GM12891 (cell line): ENCODE results near the gene MBOAT7.

Experiments
- DNase-seq: peaks from one replicate; pipeline ENCODE4 v3.0.0; 2011; ENCODE audit warnings: low spot score; ENCODE audit not compliant: insufficient read length
- FAIRE-seq: peaks from 2 replicates; lab custom pipeline; 2011; peaks lifted over from hg19 to GRCh38; lab: Jason Lieb, UNC
- PAX5 ChIP-seq: IDR thresholded peaks from 2 replicates; pipeline ENCODE4 v1.6.1; 2011; ENCODE audit warnings: low read length, moderate library complexity, mild to moderate bottlenecking; ENCODE audit not compliant: insufficient read depth, severe bottlenecking
- POLR2A ChIP-seq: IDR thresholded peaks from 2 replicates; pipeline ENCODE4 v1.6.1; 2011; ENCODE audit warnings: low read depth, low read length, control low read depth
- POLR2AphosphoS5 ChIP-seq: IDR thresholded peaks from 2 replicates; pipeline ENCODE4 v1.6.1; 2011; ENCODE audit warnings: low read depth, low read length, control low read depth
- POU2F2 ChIP-seq: IDR thresholded peaks from 2 replicates; pipeline ENCODE4 v1.6.1; 2011; ENCODE audit warnings: low read depth, mild to moderate bottlenecking, control low read depth, low read length, moderate library complexity
- SPI1 ChIP-seq: IDR thresholded peaks from 2 replicates; pipeline ENCODE4 v1.6.1; 2011; ENCODE audit warnings: low read depth, low read length, control low read depth
- TAF1 ChIP-seq: IDR thresholded peaks from 2 replicates; pipeline ENCODE4 v1.6.1; 2011; ENCODE audit warnings: low read depth, low read length, control low read depth

Gene MBOAT7

GRCh38 chr19:54159352-54160181 lies 29.8 kb downstream of the MBOAT7 start, which contains the start of gene LENG1:
Gene LENG1, minus strand, starts transcription at chr19:54159721. Its CDS starts 26 bp downstream, at chr19:54159695.
- DNase-seq (peak; percentile 96), FAIRE-seq (peak; percentile 100)
- TF ChIP-seq PAX5 = no peak
- TF ChIP-seq SPI1 = no peak
- TF ChIP-seq POLR2A = peak; percentile 82
- TF ChIP-seq TAF1 = peak; percentile 78
- peak; percentile 94 for TF ChIP-seq POLR2AphosphoS5
- TF ChIP-seq POU2F2 = peak; percentile 78; the same call in 1 of the 2 replicates

GRCh38 chr19:54158812-54159351 lies 30.5 kb downstream of the MBOAT7 start:
- DNase-seq = no peak
- FAIRE-seq = no peak
- TF ChIP-seq SPI1 (peak; percentile 44; the same call in 1 of the 2 replicates), POLR2A (no peak), POU2F2 (peak; percentile 8; the same call in 1 of the 2 replicates)

- DNase-seq (no peak), FAIRE-seq (peak; percentile 9)
- TF ChIP-seq POLR2AphosphoS5 = no peak
- no peak for TF ChIP-seq PAX5
- TF ChIP-seq POLR2A = no peak
- TF ChIP-seq TAF1 = no peak
- no peak for TF ChIP-seq SPI1
- TF ChIP-seq POU2F2 = no peak
Measured at GRCh38 chr19:54156953-54157352, 32.4 kb downstream of the MBOAT7 start.

- TF ChIP-seq PAX5 (no peak), POU2F2 (no peak), POLR2AphosphoS5 (no peak), TAF1 (no peak), POLR2A (peak; percentile 27; the same call in 1 of the 2 replicates)
- no peak for FAIRE-seq
- DNase-seq = no peak
Measured at GRCh38 chr19:54156490-54156889, 32.9 kb downstream of the MBOAT7 start.

- no peak for TF ChIP-seq SPI1
- no peak for TF ChIP-seq POLR2A
- peak; percentile 59; the same call in 1 of the 2 replicates for TF ChIP-seq POLR2AphosphoS5
- TF ChIP-seq PAX5 = no peak
- no peak for TF ChIP-seq TAF1
- no peak for TF ChIP-seq POU2F2
- no peak for DNase-seq
- no peak for FAIRE-seq
Measured at GRCh38 chr19:54155694-54156093, 33.7 kb downstream of the MBOAT7 start.

- TF ChIP-seq POLR2AphosphoS5 = no peak
- TF ChIP-seq TAF1 = no peak
- no peak for TF ChIP-seq PAX5
- no peak for TF ChIP-seq SPI1
- TF ChIP-seq POU2F2 = peak; percentile 45; the same call in 1 of the 2 replicates
- peak; percentile 21; the same call in 1 of the 2 replicates for TF ChIP-seq POLR2A
- FAIRE-seq (no peak), DNase-seq (no peak)
Measured at GRCh38 chr19:54154603-54155345, 34.6 kb downstream of the MBOAT7 start.

- FAIRE-seq = no peak
- no peak for DNase-seq
Measured at GRCh38 chr19:54153731-54154326, 35.6 kb downstream of the MBOAT7 start.

GRCh38 chr19:54152878-54153524 lies 36.4 kb downstream of the MBOAT7 start:
- no peak for DNase-seq
- TF ChIP-seq POU2F2 (no peak), SPI1 (no peak), POLR2AphosphoS5 (no peak; the same call in 1 of the 2 replicates), POLR2A (no peak), TAF1 (no peak), PAX5 (no peak)
- FAIRE-seq = no peak

More at GRCh38 chr19:54153731-54154326, 35.6 kb downstream of the MBOAT7 start:
- no peak for TF ChIP-seq POLR2A
- no peak for TF ChIP-seq POLR2AphosphoS5
- TF ChIP-seq POU2F2 = no peak
- TF ChIP-seq SPI1 = no peak
- no peak for TF ChIP-seq PAX5
- TF ChIP-seq TAF1 = no peak

- DNase-seq = no peak
- TF ChIP-seq POLR2AphosphoS5 = no peak
- TF ChIP-seq TAF1 = no peak
- no peak for TF ChIP-seq SPI1
- no peak for TF ChIP-seq POU2F2
- no peak for TF ChIP-seq PAX5
- no peak; the same call in 1 of the 2 replicates for TF ChIP-seq POLR2A
- FAIRE-seq = no peak
Measured at GRCh38 chr19:54152267-54152666, 37.1 kb downstream of the MBOAT7 start.
